D341Med (cell line): Measurements from ENCODE around the gene C19orf47.

Source experiments
- DNase-seq: peaks from one replicate; pipeline ENCODE4 v3.0.0; 2012; ENCODE audit warnings: low spot score

C19orf47 gene, protein sequence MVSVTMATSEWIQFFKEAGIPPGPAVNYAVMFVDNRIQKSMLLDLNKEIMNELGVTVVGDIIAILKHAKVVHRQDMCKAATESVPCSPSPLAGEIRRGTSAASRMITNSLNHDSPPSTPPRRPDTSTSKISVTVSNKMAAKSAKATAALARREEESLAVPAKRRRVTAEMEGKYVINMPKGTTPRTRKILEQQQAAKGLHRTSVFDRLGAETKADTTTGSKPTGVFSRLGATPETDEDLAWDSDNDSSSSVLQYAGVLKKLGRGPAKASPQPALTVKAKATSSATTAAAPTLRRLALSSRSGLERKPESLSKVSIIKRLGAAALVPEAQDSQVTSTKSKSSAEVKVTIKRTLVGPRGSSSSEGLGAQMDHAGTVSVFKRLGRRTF

DNA sequence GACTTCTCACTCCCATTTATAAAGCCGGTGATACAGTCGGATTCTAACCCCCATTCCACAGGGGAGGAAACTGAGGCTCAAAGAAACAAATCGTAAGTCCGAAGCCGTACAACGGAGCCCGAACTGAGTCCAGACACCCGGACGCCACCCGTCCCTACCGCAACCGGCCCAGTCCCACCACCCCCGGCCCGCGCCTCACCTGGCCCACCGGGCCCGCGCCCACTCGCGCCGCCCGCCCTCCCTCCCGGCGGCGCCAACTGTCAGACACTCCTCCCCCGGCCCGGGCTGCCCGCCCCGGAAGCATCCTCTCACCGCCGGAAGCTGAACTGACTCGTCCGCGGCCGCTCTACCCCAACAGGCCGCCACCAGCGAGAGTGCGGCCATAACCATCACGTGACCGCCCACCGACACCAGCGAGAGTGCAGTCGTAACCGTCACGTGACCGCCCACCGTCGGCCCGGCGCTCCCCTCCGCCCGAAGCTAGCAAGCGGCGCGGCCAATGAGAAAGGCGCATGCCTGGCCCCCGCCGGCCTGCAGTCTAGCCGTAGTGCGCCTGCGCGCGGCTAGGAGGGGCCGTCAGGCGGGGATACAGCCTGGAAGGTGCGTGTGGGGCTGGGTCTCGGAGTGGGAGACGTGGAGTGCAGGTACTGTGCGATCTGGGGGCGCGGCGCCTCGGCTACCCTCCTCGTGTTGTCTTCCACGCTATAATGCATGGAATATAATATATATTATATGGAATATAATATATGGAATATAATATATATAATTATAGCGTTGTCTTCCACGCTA, at the start of gene C19orf47, which contains the start of gene PLD3:
TSS of gene C19orf47 (minus strand) at position 273 of the 789 bp plus-strand sequence. CDS start 6,540 bp downstream, outside the sequence.
TSS of gene PLD3 (plus strand) at position 571 of the 789 bp plus-strand sequence. CDS start 17,789 bp downstream, outside the sequence.
- peak; percentile 100 for DNase-seq

DNA sequence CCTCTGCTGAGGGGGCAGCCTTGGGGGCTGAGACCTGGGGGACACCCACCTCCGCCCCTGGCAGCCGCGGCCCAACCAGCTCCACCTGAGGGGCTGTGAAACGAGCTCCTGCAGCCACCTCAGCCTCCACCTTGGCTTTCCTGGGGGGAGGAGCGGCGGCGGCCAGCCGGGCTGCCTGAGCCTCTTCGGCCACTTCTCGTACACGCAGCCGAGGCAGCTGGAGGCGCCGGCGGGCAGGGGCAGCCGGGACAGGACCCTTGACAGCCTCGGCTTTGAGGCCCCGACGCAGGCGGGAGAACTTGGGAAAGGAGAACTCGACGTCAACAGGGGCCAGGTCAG, 49.3 kb upstream of the C19orf47 start:
- no peak for DNase-seq

DNA sequence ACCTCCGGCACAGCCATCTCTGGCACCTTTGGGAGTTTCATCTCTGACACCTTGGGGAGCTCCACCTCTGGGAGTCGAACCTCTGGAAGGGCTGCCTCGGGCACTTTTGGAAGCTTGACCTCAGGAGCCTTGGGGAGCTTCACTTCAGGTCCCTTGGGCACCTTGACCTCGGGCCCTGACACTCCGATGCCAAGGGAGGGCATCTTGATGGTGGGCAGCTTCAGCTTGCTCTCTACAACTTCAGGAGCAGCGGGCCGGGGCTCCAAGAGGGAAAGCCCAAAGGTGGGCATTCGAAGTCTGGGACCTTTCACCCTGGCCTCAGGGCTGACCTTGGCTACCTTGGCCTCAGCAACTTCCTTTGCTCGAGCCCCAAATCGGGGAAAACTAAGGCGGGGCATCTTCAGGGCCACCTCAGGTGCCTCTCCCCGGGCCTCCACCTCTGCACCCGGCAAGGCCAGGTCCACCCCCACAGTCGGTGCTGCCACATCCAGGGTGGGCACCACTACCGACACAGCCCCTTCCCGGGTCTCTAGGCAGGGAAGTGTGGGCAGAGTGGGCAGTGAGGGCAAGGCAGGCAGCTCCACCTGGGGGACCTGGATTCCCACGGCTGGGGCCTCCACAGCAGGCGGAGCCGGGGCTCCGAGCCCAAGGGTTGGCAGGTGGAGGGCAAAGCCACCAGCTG, 48.8 kb upstream of the C19orf47 start:
- DNase-seq = no peak

DNA sequence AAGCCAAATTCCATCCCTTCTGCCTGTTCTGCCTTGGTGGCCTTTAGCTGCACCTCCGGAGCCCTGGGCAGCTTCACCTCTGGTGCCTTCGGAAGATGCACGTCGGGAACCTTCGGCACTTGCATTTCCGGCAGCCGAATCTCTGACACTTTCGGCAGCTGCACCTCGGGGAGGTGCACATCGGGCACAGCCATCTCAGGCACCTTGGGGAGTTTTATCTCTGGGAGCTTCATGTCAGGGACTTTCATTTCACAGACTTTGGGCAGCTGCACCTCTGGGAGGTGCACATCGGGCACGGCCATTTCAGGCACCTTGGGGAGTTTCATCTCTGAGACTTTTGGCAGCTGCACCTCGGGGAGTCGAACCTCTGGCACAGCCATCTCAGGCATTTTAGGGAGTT, 47.8 kb upstream of the C19orf47 start:
- no peak for DNase-seq

DNA sequence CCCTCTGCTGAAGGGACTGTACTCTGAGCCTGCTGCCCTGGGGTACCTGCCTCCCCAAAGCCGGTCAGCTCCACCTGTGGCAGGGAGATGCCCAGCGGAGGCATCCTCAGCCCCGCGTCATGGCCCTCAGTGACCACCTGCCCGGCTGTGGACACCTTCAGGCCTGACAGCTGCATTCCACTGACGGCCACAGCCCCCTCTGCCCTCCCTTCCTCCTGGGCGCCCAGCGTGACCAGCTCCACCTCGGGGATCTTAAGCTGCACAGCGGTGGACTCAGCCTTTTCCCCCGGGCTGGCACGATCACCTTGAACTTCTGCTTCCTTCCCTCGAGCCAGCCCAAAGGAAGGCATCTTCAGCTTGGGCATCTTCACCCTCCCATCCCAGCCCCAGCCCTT, 46.6 kb upstream of the C19orf47 start:
- no peak for DNase-seq

DNA sequence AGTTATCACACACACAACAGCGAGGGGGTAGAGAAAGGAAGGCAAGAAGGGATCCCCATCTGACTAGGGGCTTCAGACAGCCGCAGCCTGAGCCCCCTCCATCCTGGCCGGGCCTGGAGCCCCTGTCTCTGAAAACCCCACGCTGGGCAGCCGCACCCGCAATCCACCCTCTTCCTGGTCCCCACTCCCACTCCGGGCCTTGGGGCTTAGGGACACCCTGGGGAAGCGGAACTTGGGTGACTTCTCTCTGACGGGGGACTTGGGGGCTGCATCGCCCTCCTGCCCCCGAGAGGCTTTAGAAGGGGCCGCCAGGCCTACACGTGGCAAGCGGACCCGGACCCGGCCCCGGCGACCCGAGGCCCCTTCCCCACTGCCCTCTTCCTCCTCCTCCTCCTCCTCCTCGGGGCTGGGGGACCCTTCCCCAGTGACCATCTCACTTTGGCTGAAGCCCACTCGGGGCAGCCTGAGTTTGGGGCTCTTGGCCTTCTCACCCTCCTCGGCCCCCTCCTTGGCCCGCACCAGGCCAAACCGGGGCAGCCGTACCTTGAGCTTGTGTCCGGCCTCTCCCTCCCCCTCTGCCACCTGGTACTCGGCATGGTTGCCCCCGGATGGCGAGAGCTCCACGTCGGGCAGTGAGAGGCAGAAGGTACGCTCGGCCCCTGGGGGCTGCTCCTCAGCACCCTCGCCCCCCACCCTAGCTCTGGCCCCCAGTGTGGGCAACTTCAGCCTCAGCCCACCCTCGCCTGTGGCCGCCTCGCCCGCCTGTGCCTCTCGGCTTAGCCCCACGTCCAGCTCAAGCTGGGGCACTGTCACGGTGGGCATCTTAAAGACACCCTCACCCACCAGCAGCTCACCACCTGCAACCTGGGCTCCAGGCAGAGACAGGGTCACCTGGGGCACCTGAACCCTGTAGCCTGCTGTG, 46.0 kb upstream of the C19orf47 start:
- DNase-seq = no peak

DNA sequence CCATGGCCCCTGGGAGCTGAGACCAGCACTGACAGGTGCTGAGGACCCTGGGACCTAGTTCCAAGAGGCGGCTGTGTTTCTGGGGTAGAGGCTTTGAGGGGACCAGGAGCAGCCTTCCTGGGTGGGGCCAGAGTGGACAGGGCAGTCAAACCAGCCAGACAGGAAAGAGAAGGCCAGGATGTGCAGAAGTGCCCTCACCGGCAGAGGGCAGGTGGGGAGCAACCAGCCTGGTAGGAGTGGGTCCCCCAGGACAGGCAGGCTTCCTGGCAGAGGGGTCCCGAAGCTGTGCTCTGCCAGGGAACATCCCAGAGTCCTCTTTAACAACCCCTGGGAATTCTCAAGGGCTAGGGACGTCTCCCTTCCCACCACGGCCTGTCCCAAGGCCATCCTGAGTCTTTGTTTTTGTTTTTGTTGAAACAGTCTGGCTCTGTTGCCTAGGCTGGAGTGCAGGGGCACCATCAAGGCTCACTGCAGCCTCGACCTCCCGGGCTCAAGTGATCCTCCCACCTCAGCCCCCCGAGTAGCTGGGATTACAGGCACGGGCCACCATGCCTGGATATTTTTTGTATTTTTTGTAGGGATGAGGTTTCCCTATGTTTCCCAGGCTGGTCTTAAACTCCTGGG, 44.8 kb upstream of the C19orf47 start:
- DNase-seq = peak; percentile 63

DNA sequence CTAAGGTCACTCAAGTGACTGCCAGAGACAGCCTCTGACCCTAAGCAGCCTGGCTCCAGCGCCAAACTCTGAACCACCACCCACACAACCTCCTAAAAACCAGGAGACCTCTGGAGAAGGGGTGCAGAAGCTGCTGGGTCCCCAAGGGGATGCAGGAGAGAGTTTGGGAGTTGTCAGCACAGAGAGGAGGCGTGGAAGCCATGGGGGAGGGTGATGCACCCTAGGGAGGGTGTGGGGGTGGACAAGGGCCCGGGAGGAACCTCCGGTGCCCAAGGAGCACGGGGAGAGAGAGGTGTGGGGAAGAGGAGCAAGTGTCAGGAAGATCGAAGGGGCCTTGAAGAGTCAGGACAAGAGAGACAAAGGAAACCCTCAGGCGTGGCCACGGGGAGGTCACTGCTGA, 43.9 kb upstream of the C19orf47 start:
- no peak for DNase-seq

DNA sequence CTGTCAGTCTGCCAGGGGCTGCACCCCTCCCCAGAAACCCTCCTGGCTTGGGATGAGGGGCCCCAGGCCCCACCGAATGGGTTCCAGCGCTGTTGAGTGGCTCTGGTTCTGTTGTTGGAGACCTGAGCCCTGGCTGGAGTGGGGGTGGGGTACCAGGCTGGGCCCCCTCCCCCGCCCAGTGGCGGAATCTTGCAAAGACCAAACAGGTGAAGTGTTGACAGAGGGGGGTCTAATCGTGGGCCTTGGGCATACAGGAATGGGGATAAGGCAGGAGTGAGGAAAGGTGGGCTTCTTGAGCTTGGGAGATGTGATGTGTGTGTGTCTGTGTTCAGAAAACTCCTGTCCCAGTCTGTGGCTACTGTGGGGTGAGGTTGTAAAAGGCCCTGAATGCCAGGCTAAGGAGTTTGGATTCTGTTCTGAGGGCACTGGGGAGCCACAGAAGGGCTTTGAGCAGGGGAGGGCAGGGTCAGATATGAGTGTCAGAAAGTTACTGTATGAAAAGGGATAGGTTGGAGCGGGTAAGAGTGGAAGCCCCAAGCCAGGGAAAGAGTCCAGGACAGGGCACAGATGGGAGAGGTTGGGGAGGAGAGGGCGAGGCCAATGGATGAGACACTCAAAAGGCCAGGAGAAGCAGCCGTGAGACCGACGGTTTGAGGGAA, 42.0 kb upstream of the C19orf47 start, which contains the start of gene HIPK4:
TSS of gene HIPK4 (minus strand) at position 98 of the 659 bp plus-strand sequence. CDS start 279 bp downstream, outside the sequence.
- DNase-seq = no peak

DNA sequence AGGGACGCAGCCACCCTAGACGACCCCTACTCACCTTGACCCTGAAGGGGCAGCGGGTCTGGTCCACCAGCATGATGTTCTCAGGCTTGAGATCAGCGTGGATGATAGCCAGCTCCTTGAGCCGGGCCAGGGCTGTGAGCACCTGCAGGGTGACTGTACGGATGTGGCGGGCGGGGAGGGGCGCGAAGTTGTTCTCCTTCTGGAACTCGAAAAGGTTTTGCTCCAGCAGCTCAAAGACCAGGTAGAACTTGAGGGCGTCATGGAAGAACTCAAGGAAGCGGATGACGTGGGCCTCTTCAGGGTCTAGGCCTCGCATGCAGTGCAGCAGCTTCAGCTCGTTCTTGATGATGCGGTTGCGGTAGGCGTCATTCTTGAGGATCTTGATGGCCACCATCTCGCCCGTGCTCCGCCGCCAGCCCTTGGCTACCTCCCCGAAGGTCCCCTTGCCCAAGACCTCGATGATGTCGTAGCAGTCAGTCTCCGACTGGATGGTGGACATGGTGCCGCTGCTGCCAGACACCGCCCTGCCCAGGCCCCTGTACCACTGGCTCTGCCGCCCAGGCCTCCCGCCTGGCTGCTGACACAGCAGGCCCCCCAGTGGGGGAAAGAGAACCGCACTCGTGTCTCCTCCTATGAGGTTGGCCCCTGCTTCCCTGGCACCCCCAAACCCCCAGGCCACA, 41.3 kb upstream of the C19orf47 start:
- no peak for DNase-seq

DNA sequence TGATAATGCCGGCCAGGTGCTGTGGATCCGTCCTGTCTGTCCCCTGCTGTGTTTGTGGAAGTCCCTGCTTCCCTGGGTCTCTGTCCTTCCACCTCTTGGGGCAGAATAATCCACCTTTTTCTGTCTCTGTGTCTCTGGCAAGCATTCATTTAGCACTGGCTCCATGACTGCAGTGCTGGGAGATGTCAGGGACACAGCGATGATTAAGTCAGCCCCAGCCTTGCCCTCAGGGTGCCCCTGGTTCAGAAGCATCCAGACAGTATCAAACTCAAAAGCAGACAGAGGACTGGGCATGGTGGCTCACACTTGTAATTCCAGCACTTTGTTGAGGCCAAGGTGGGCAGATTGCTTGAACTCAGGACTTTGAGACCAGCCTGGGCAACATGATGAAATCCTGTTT, 40.3 kb upstream of the C19orf47 start:
- no peak for DNase-seq

DNA sequence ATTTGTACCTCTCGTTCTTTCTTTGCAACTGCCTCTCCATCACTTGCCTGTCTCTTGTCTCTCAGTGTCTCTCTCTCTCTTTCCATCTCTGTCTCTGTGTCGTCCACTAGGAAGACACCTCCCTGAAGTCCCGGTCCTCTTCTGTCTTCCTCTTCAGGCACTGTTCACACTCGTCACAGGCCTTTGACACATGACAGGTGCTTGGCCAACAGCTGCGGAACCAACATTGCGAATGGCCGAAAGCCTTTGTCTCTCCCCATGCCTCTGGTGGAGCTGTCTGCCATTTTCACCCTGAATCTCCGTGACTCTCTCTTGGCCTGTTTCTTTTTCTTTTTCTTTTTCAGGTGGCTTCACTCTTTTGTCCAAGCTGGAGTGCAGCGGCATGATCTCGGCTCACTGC, 39.0 kb upstream of the C19orf47 start:
- DNase-seq = no peak

DNA sequence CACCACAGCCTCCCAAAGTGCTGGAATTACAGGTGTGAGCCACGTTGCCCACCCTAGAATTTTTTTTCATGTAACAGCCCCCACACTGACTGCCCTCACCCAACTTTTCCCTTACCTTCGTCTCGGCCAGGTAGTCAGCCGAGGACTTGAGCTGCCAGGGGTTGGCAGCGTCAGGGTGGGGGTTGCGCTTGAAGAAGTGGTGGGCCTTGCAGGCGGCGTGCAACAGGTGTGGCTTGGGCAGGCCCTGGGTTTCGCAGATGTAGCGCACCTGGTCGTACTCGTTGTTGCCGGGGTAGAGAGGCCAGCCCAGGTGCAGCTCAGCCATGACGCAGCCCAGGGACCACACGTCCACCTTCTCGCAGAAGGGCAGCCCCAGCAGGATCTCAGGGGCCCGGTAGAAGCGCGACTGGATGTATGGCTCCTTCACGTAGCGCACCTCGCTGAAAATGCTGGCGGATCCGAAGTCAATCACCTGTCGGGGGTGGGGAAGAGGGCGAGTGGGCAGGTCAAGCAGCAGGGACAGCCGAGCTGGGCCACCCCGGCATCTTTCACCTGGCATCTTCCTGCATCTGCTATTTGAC, 35.6 kb upstream of the C19orf47 start:
- no peak for DNase-seq

DNA sequence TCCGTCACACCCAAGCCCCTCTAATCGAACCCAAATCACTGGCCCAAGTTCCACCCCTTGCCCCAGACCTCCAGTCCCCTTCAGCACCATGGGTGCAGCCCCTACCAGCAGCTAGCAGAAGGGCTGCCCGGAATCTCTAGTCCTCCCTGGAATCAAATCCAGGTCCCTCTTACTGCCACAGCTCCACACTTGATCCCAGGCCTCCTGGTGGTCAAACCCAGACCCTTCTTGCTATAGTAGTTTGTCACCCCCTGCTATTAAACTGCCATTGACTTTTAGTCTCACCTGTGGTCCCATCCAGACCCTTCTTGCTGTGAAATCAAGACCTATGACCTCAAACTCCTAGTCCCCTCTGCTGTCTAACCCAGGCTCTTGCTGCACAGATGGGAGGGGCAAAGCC, 33.1 kb upstream of the C19orf47 start:
- DNase-seq = peak; percentile 30

DNA sequence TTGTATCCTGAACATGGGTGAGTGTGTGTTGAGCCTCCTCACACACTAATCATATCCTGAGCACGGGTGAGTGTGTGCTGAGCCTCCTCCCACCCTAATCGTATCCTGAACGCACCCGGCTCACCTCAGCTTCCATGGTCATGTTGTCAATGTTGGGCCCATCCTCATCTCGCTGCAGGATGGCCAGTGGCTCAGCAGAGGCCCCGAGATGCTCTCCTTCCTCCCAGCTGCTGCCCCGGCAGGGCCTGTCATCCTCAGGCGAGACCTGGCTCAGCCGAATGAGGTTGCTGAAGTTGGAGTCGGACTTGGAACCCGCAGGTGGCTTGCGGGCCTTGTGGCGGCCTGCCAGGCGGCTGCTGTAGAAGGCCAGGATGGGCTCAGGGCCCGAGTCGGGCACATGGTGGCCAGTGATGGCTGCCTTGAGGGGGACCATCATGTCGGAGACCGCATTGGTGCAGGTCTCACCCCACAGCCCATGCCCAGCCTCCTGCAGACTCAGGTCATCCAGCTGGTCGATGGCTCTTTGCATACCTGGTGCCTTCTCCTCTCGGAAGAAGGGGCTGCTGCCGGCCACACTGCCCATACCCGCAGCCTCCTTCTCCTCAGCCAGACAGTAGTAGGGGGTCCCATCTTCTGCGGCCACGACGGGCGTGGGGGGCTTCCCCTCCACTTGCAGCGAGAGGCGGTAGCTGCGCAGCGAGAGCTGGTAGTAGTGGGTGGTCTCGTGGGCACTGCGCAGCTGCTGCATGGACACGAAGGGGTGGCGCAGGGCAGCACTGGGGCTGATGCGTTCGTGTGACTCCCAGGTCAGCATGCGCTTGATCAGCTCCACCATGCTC, 32.2 kb upstream of the C19orf47 start:
- peak; percentile 30 for DNase-seq

DNA sequence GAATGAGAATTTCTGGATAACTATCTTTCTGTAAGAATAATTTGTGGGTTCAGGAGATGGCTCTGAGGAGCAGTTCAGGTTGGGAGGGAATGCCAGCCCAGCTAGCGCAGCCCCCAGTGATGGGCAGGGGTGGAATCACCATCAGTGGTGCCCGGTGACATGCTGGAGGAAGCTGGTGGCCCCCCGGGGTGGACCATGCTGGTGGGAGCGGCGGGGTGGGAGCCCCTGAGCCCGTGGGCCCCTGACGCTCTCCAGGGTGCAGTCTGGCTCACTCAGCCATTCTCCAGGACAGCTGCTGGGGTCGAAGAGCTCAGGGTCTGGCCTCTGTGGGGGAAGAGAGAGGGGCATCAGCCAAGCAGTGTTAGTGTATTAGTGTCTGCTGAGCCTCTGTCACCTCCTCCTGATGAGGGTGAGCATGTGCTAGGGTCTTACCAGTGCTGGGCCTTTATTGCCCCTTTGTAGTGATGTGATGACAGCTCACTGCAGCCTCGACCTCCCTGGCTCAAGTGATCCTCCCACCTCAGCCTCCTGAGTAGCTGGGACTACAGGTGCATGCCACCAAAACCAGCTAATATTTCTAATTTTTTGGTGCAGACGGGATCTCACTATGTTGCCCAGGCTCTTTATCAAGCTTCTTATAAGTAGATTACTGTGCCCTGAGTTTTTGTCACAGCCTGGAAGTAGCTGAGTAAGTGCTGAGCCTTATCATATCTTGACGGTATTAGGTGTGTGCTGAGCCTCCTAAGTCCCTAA, 31.4 kb upstream of the C19orf47 start:
- no peak for DNase-seq

DNA sequence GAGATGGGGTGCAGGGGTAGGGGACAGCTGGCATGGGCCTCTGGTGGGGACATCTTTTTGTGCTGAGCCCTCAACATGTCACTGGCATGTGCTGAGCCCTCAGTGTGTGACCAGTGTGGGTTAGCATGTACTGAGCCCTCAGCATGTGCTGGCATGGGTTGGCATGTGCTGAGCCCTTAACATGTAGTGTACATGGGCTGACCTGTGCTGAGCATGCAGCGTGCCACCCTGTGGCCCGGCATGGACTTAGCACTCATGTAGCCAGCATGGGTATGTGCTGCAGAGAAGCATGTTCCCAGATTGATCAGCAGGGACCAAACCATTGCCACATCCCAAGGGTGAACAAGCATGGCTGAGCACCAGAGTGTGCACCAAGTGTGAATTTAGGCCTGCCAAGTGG, 30.3 kb upstream of the C19orf47 start:
- DNase-seq = no peak

DNA sequence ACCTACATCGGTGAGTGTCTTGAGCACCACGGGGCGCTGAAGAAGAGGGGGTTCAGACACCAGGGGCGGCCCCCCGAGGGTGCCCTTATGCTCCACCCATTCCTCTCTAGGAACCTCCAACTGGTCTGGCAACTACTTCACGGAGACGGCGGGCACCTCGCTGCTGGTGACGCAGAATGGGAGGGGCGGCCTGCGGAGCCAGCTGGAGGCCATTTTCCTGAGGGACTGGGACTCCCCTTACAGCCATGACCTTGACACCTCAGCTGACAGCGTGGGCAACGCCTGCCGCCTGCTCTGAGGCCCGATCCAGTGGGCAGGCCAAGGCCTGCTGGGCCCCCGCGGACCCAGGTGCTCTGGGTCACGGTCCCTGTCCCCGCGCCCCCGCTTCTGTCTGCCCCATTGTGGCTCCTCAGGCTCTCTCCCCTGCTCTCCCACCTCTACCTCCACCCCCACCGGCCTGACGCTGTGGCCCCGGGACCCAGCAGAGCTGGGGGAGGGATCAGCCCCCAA, 29.7 kb upstream of the C19orf47 start:
- DNase-seq = peak; percentile 28
